SKM-1 treated with dmso at 0.1 percent for 144 hours (cell line): ENCODE measurements around the gene SGSM1.
"Not testable (repeated sequence)": the region's sequence is repeated elsewhere in the genome, so short reads cannot be mapped to it uniquely, and the experiment has no call there.

ENCODE experiments used
- DNase-seq: peaks from one replicate; lab custom pipeline; 2025; ENCODE audit not compliant: unreplicated experiment; lab: John Stamatoyannopoulos, UW

Gene SGSM1

DNA sequence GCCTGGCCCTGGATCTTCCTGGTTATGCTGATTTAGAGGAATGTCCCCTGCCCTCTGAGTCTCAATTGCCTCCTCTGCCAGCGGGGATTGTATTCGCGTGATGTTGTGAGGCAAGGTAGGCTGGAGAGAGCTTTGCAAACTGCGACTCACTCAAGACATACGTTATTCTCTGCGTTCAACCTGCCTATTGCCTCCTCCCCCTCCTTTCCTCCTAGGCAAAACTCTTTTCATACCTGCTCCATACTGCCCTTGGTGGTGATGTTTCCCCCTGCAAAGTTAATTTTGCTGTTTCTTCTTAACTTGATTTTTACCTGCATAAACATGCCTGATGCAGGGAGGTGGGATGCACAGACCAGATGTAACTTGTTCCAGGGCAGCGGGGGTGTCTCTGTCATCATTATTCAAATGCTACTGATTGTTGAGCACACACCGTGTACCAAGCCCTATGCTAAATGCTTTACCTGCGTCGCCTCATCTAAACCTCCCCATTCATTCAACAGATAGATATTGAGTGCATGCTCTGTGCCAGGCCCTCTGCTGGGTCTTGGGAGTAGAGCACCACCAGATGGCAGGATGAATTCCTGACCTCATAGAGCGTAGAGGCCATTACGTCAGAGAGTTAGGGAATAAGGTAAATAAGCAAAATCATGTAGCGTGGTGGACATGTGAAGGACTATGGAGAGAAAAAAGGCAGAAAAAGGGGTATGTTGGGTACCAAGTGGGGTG, 29.0 kb downstream of the SGSM1 start:
- peak; percentile 7 for DNase-seq

DNA sequence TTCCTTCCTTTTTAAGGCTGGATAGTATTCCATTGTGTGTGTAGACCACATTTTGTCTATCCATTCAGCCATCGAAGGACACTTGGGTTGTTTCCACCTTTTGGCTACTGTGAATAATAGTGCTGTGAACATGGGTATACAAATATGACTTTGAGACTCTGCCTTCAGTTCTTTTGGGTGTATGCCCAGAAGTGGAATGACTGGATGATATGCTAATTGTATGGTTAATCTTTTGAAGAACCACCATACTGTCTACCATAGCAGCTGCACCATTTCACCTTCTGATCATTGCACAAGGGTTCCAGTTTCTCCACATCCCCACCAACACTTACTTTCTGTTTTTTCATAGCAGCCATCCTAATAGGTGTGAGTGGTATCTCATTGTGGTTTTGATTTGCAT, 30.3 kb downstream of the SGSM1 start:
- no peak for DNase-seq

DNA sequence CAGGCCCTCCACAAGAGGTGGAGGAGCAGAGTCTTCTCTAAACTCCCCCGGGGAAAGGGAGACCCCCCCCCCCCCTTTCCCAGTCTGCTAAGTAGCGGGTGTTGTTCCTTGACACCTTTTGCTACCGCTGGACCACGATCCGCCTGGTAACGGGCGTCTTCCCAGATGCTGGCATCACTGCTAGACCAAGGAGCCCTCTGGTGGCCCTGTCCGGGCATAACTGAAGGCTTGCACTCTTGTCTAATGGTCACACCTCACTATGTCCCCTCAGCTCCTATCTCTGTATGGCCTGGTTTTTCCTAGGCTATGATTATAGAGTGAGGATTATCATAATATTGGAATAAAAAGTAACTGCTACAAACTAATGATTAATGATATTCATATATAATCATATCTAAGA, 31.5 kb downstream of the SGSM1 start:
- DNase-seq: not testable (repeated sequence)

DNA sequence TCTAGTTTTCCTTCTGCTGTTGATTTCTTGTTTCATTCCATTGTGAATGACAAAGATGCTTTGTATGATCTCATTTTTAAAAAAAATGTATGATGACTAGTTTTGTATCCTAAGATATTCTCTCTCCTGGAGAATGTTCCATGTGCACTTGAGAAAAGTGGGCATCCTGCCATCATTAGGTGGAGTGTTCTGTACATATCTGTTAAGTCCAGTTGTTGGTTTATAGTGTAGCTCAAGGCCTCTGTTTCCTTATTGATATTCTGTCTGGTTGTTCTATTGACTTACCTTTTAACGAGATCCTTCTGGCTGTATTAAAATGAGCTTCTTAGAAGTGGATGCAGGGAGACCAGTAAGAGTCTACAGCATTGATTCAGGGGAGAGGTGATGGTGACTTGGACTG, 35.2 kb downstream of the SGSM1 start:
- DNase-seq: no peak

DNA sequence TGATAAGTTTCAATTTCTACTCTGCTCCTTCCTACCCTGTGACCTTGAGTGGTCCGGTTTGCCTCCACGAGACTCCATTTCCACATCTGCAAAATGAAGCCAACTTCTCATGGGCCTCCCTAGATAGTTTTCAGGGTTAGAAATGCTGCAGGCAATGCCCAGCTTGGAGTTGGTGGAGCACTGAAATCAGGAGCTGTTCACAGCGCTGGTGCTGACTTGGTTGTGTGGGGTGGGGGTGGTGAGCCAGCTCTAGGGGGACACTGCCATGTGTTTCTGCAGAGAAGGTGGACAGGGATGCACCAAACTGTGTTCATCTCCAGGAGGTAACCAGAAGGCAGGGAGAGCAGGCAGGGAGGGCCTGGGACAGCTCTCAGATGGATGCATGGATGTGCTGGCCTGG, 37.0 kb downstream of the SGSM1 start:
- DNase-seq: no peak

DNA sequence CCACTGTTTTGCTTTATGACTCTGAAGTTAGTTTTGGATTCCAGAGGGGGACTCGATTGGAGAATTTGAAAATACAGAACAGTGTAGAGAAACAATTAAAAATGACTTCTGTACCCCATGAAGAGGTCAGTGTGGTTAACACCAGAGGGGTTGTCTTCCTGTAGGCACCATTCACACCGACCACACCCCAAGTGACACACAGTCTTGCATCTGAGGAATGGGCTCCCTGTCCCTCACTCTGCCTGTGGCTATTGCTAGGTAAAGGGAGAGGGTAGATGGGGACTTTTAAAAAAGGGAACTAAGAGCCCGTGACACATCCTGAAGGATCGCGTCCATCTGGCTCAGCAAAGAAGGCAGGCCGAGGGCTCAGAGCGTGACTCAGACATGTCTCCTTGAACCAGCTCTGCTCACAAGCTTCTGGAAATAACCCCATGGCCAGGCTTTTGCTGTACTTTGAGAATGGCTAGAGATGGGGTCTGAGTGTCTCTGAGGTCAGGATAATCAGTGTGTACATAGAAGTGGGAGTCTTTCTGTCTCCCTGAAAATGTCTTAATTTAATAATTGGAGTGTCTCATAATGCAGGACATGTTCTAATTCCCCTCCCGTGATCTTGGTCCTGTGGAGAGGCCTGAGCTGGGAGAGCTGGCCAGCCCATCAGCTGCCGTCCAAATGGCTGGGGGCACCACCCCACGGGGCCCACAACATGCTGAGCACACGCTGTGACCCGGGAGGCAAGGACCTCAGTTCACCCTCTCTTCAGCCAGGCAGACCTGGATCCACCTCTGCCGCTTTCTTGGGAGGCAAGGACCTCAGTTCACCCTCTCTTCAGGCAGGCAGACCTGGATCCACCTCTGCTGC, 39.3 kb downstream of the SGSM1 start:
- DNase-seq: no peak

DNA sequence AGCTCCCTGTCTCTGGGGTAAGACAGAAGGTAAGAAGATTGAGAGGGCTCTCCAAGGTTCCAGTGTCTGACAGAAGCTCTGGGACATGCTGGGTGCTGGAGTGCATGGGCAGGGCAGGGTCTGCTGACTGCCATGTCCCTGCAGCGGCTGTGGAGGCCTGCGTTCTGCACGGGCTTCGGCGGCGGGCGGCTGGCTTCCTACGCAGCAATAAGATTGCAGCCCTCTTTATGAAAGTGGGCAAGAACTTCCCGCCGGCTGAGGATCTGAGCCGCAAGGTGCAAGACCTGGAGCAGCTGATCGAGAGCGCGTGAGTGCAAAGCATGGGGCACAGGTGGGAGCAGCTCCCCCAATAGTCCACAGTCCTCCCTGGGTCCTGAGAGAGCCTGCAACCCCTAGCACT, 41.5 kb downstream of the SGSM1 start:
- no peak for DNase-seq

DNA sequence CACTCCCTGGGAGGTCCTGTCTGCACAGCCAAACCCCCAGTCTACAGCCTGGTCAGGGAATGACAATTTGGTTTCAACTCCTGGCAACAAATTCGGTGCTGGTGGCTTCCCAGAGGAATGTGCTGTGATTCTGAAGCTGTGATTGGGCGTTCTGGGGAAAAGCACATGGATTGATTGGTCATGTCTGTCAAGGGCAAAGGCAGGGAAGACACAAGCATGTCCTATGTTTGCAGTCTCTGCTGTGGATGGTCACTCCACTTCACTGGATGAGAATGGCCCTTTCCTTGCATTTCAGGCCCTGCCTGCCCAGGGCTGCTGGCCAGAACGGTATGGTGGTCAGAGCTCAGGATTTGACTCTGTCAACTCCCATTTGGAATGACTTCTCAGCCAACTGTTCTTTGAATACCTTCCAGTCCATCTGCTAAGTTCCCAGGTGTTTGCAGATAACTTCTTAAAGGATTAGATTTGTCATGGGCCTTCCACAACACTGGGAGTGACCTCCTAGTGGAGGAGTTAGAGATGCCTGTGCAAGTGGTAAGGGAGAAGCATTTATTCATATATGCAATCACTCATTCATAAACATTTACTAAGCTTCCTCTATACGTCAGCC, 42.7 kb downstream of the SGSM1 start:
- no peak for DNase-seq

DNA sequence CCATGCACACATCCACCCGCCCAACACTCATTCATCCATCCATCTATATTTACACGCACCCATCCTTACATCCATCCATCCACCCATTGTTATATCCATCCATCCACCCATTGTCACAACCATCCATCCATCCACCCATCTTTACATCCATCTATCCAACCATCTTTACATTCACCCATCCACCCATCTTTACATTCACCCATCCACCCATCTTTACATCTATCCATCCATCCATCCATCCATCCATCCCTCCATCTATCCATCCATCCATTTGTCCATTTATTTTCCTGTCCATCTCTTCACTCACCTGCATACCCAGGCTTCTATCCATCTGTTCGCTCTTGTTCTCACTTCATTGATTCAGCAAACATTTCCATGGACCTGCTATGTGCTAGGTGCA, 49.8 kb downstream of the SGSM1 start:
- DNase-seq: no peak

DNA sequence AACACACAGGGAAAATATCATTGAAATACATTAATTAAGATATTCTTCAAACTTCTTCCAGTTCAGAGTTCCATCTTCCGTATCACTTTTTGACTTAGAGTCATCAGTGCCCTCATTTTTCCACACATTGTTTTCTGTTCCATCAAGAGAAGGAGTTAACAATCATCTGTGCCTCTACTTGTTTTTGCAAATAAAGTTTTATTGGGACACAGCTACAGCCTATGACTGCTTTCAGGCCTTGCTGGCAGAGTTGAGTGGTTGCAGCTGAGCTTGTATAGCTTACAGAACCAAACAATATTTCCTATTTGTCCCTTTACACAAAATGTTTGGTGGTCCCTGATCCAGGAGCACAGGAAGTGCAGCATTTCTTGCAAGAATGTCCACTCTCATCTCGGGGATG, 51.6 kb downstream of the SGSM1 start:
- no peak for DNase-seq

DNA sequence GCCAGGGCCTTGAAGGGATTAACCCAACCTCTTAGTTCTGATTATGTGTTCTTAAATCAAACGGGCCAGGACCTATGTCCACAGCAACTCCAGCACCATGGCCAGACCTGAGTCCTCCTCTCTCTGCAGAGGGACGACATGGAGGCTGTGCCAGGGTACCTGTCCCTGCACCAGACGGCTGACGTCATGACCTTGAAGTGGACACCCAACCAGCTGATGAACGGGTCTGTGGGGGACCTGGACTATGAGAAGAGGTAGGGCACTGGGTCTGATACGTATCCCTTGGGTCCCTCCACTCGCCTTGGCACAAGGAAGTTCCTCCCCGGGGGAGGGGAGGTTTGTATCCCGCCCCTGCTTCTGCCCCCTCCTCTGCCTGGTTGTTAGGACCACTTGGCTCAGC, 53.6 kb downstream of the SGSM1 start:
- DNase-seq: no peak

DNA sequence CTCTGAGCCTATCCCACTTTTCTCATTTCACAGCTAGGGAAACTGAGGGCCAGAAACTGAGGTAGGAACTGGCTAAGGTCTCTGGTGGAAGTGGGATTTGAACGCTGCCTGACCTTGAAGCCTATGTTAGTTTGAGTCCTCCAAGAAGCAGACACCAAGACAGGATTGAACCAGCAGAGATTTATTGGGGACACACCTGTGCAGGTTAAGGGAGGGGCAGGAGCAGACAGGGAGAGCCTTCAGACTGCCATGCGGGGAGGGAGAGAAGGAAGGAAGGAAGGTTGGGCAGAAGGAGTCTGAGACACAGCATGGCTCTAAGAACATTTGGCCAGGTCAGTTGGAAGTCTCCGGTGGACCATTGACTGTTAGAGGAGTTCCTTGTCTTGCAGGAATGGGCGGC, 59.5 kb downstream of the SGSM1 start:
- no peak for DNase-seq

DNA sequence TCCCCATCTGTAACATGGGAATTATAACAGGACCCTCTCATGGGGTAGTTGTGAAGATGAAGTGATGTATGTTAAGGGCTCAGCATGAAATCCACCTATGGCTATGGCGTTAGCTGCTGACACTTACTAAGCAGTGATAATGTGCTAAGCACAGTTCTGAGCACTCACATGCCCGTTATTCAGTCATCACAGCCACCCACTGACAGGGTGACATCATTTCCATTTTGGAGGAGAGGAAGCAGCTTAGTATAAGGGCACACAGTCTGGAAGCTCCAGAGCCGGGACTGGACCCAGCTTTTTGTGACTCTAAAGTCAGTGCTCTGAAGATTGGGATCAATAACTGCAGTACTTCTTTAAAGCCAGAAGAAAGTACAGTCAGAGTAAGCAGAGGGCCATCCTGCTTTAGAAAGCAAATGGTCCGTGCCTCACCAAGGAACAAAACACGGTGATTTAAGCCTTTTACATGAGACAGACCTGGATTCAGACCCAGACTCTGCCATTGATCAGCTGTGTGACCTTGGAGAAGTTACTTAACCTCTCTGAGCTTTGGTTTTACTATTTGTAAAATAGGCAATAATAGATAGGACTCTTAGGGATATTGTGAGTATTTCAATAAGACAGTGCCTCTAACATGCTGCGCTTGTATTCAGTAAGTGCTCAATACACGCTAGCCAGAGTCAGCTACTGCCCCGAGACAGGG, 61.5 kb downstream of the SGSM1 start:
- DNase-seq: no peak

DNA sequence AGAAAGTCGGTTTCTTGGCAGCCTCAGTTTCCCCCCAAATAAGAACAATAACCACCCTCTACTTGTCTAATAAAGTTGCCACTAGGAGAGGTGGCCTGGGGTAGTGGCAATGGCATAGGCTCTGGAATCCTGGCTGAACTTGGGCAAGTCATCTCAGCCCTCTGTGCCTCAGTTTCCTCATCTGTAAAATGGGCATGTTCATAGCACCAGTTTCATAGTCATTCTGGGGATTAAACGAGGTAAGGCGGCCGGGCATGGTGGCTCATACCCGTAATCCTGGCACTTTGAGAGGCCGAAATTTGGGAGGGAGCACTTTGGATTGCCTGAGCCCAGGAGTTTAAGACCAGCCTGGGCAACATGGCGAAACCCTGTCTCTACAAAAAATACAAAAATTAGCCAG, 63.0 kb downstream of the SGSM1 start:
- no peak for DNase-seq

DNA sequence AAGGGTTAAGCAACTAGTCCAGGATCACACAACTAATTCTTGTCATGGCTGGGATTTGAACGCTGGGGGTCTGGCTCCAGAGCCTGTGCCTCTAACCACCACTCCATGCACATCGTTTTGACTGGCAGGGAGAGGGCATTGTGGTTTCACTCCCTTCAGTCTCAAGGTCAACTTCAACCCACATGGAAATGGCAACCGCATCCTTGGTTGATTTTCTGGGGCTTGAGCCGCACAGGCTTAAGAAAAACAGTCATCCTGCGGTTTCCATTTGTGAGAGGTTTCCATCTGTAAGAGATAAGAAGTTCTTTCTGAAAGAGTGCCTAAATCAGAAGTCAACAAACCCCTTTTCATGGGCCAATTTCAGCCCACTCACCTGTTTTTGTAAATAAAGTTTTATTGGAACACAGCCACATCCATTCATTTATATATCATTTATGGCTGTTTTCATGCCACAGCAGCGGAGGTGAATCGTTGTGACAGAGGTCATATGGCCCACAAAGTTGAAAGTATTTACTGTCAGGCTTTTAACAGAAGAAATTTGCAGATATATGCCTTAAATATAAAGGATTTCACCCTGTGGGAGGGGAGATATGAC, 65.7 kb downstream of the SGSM1 start:
- DNase-seq: no peak

DNA sequence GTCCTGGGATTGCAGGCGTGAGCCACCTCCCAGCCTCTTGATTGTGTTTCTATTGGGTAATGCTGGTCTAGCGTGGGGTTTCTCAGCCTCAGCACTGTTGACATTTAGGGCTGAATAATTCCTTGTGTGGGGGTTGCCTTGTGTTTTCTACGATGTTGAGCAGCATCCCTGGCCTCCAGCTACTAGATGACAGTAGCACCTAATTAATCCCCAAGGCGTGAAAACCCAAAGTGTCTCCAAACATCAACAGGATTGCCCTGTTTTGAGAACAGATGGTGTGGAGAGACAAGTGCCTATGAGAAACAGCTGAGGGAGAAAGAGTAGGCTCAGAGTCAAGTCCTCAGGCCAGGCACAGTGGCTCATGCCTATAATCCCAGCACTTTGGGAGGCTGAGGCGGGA, 67.2 kb downstream of the SGSM1 start:
- no peak for DNase-seq

DNA sequence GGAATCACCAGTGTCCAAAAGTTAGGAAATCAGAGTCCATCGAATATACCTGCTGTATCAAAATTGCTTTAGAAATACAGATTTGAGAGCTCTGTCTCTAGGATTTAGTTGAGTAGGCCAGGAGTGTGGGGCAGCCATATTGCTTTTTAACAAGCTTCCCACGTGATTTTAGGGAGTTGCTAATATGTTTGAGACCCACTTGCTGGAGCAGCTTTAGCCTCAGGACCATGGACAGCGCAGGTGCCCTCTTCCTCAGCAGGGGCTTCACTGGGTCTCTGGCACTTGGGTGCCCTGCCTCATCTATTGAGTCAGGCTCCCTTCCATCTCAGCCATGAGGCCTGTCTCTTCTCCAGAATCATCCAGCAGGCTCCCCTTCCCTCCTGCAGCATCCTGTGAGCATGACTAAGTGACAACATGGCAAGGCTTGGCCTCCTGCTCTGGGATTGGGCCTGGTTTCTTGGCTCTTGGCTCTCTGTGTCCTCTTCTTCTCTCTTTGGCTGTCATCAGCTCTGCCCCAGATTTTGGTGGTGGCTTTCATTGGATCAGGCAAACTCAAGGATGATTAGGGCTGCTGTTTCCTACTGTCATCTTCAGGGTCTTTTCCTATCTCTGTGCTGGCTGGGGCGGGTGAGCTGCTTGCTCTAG, 70.0 kb downstream of the SGSM1 start:
- DNase-seq: no peak

DNA sequence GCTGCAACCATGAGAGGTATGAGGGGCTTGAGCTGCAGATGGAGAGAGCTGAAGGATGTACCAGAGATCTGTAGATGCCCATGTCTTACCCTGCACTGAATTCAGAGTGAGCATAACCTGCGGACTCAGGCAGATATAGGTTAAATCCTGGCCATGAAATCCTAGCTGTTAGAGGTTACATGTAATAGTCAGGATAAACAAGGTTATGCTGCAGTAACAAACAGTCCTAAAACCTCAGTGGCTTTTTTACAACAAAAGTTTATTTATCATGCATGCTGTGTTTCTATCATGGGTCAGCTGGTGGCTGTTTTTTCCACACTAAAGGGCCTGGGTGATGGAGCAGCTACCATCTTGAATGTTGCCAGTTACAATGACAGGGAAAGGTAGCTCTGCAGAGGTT, 70.7 kb downstream of the SGSM1 start:
- DNase-seq: no peak

DNA sequence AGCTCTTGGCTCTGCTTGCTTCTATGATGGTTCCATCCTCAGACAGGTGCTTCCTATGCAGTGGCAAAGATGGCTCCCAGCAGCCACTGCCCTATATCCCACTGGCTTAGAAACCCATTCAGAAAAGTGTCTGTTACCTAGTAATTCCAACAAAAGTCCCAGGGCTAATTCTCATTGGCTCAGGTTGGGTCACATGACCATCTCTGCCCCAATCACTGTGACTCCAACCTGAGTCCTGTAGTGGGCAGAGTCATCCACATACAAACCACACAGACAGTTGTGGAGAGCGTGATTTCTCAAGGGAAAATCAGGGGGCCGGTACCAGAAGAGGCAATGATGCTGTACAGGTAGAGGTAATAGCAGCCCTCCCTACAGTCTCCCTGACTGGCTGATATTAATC, 73.0 kb downstream of the SGSM1 start:
- DNase-seq: no peak

DNA sequence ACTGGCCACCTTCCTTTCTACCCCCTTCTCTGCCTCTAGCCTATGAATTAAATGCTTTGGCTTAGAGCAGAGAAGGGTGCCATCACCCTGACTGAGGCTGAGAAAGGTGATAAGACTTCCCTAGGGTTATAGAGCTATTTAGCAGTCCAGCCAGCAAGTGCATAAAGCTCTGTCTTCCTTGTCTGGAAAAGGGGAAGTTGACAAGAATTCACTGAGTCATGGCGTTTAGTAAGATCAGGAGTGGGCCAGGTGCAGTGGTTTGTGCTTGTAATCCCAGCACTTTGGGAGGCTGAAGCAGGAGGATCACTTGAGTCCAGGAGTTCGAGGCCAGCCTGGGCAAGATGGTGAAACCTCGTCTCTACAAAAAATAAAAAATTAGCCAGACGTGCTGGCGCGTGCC, 77.4 kb downstream of the SGSM1 start:
- peak; percentile 73 for DNase-seq

DNA sequence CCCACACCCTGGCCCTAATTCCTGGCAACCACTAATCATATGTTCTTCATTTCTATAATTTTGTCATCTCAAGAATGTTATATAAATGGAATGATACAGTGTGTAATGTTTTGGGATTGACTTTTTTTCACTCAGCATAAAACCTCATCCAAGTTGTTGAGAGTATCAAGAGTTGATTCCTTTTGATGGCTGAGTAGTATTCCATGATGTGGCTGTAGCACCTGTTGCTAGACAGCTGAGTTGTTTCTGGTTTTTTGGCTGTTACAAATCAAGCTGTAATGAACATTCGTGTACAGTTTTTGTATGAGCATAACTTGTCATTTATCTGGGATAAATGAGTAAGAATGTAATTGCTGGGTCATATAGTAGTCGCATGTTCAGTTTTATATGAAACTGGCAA, 81.2 kb downstream of the SGSM1 start:
- DNase-seq: no peak
